ENCODE results near the gene PHTF2. TPM values are rescaled to one million over a fixed set of nuclear protein-coding genes. Genes with fewer than 3 reads are reported as not detected.
A peak's percentile ranks its signal among the peaks of the same experiment; 100 is the strongest.

Gene PHTF2
- 44.5 and 60.1 TPM in 2 replicates for polyA plus RNA-seq (2011; rRNA removed)
- 25.5 and 42.9 TPM in 2 replicates for polyA minus RNA-seq (2011; rRNA and poly(A)+ RNA removed)

- Histone ChIP-seq H3K27me3 (ENCODE audit: control insufficient read depth, insufficient read depth, low read length) (no peaks in the 10 kb centered on the region), H3K9me3 (ENCODE audit: control insufficient read depth, insufficient read depth, low read length) (no peaks in the 10 kb centered on the region; the same call in 1 of the 2 replicates), H3K4me3 (ENCODE audit: low read depth, low read length) (peak within 1 kb of the TSS; percentile 92), H3K27ac (ENCODE audit: low read depth, low read length) (peak within 1 kb of the TSS; percentile 83)
- POLR2A ChIA-PET = interaction anchor here (0.5 to 1.5 kb wide), 11 partner anchors 15 to 354 kb away, joined by 3 to 9 read pairs (median 4); partner anchors contain the start of genes PTPN12 and RSBN1L
- TF ChIP-seq CTCF (IDR thresholded peaks at IDR 0.05; ENCODE audit: low read depth, low read length) = peak; percentile 59
- DNase-seq (ENCODE audit: low read depth, low spot score) = peak; percentile 99
- CTCF ChIA-PET = interaction anchor here (0.6 to 2.2 kb wide), 3 partner anchors 61 to 147 kb away, joined by 3 to 7 read pairs (median 5); no protein-coding TSS in a partner anchor
Measured at GRCh38 chr7:77798394-77799077, at the start of gene PHTF2, which contains the start of gene TMEM60. PHTF2 (plus strand) TSS chr7:77798773. TMEM60 (minus strand) TSS chr7:77798434; CDS start chr7:77794373, 4,061 bp downstream.

GRCh38 chr7:77752016-77752415 lies 46.6 kb upstream of the PHTF2 start:
- H3K27me3 ChIP-seq (ENCODE audit: control insufficient read depth, insufficient read depth, low read length) = no peaks in the 10 kb centered on the region
- ChIA-PET CTCF (interaction anchor here (1.9 kb wide), 1 partner anchor 100 kb away, joined by 4 read pairs; no protein-coding TSS in a partner anchor), POLR2A (no interaction called here)
- H3K4me3 ChIP-seq (ENCODE audit: low read depth, low read length) = no peak overlapping the region
- TF ChIP-seq CTCF (IDR thresholded peaks at IDR 0.05; ENCODE audit: low read depth, low read length) = no peak
- DNase-seq (ENCODE audit: low read depth, low spot score) = no peak
- H3K27ac ChIP-seq (ENCODE audit: low read depth, low read length) = no peak overlapping the region
- H3K9me3 ChIP-seq (ENCODE audit: control insufficient read depth, insufficient read depth, low read length) = 0 out of 2 replicates have a peak, but pooled peaks cover 3% of the 10 kb centered on the region

GRCh38 chr7:77753173-77753572 lies 45.4 kb upstream of the PHTF2 start:
- Histone ChIP-seq H3K9me3 (ENCODE audit: control insufficient read depth, insufficient read depth, low read length) (no peaks in the 10 kb centered on the region), H3K4me3 (ENCODE audit: low read depth, low read length) (no peak overlapping the region), H3K27ac (ENCODE audit: low read depth, low read length) (no peak overlapping the region), H3K27me3 (ENCODE audit: control insufficient read depth, insufficient read depth, low read length) (no peaks in the 10 kb centered on the region)
- ChIA-PET POLR2A (no interaction called here), CTCF (interaction anchor here (0.8 to 1.8 kb wide), 4 partner anchors 94 to 102 kb away, joined by 3 to 9 read pairs (median 3); no protein-coding TSS in a partner anchor)
- no peak for TF ChIP-seq CTCF (IDR thresholded peaks at IDR 0.05; ENCODE audit: low read depth, low read length)
- DNase-seq (ENCODE audit: low read depth, low spot score) = no peak

- Histone ChIP-seq H3K4me3 (ENCODE audit: low read depth, low read length) (no peak overlapping the region), H3K9me3 (ENCODE audit: control insufficient read depth, insufficient read depth, low read length) (no peaks in the 10 kb centered on the region), H3K27ac (ENCODE audit: low read depth, low read length) (no peak overlapping the region), H3K27me3 (ENCODE audit: control insufficient read depth, insufficient read depth, low read length) (no peaks in the 10 kb centered on the region)
- no peak for TF ChIP-seq CTCF (IDR thresholded peaks at IDR 0.05; ENCODE audit: low read depth, low read length)
- POLR2A ChIA-PET = interaction anchor here (1.1 kb wide), 1 partner anchor 61 kb away, joined by 5 read pairs; the partner anchor contains the start of gene RSBN1L
- CTCF ChIA-PET = interaction anchor here (0.8 to 4.0 kb wide), 4 partner anchors 83 to 426 kb away, joined by 3 to 42 read pairs (median 4); no protein-coding TSS in a partner anchor
- DNase-seq (ENCODE audit: low read depth, low spot score) = no peak
Measured at GRCh38 chr7:77757589-77757988, 41.0 kb upstream of the PHTF2 start.
